Measurements from ENCODE around the gene TBC1D5. TPM values are rescaled to one million over a fixed set of nuclear protein-coding genes. Genes with fewer than 3 reads are reported as not detected.
A peak's percentile ranks its signal among the peaks of the same experiment; 100 is the strongest.

Gene TBC1D5
- total RNA-seq, 1 experiment from 2014 or later, result 181 TPM

DNA sequence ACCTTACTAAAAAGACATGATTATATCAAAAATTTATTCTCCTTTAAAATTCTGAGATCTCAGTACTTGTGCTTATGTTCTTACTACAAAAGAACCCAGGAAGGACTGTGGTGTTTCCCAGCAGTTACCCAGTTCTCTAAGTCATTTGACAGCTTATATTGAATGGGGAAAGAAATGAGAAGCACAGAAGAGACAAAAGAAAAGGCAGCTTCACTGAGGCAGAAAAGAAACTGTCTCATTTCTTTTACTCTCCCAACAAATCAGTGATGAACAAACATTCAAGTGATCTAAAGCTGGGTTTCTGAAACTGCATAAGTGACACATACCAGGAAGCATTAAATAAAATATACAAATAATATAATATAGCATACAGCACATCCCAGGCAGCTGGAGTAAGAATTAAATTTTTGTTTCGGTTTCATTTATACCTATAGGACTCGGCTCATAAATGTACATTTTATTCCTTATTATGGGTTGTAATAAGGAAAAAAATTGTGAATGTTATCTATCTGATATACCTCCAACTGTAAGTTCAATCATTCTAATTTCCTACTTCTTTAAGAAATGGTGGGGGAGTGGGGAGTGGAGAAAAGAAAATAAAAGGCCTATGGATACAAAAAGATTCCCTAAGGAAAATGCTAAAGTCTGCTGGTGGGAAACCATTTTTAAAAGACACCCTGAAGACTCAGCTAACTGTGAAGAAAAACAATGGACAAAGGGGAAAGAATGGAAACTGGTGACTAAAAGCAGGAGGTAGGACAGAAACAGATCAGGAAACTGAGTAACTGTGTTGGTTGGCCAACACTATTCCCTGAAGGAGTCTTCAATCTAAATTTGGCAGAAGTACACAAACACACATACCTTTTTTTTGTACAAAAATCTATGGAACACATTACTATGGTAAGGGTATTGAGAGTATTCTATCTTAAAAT lies 156.8 kb downstream of the TBC1D5 start:
- H3K9ac ChIP-seq (ENCODE audit: low read length), result peak overlapping the region; percentile 29; the same call in 1 of the 2 replicates
- H3K27me3 ChIP-seq (ENCODE audit: low read length), result no peaks in the 10 kb centered on the region
- H3K9me2 ChIP-seq (replicated peaks; ENCODE audit: insufficient read depth, low read length), result no peaks in the 10 kb centered on the region
- no peak overlapping the region for H2AFZ ChIP-seq (ENCODE audit: low read length)
- no peaks in the 10 kb centered on the region for H3K36me3 ChIP-seq (ENCODE audit: insufficient read depth, low read length)
- H3K9me3 ChIP-seq (ENCODE audit: low read length), result no peaks in the 10 kb centered on the region
- peak overlapping the region; percentile 23 for H3K4me3 ChIP-seq (ENCODE audit: low read length)
- H3K4me1 ChIP-seq (ENCODE audit: low read length), result peaks cover 40% of the 10 kb centered on the region
- H4K20me1 ChIP-seq (ENCODE audit: insufficient read depth, low read depth, low read length), result no peaks in the 10 kb centered on the region
- no peak for DNase-seq
- H3K27ac ChIP-seq (ENCODE audit: low read length), result peak overlapping the region; percentile 39
- peaks cover 79% of the 10 kb centered on the region for H3K79me2 ChIP-seq (ENCODE audit: low read length)
- H3K4me2 ChIP-seq (ENCODE audit: low read depth, low read length, poor library complexity, severe bottlenecking), result peak overlapping the region; percentile 56

DNA sequence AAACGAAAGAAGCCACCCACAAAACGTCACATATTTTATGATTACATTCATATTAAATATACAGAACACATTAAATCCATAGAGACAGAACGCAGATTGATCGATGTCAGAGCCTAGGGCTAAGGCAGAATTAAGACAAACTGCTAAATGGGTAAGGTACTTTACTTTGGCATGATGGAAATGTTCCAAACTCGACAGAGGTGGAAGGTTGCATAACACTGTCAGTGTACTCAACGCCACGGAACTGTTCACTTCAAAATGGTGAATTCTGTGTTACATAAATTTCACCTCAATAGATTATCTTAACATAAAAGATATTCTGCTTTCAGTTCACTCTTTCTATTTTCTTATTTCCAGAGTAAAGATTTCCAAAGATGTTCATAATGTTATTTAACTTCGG lies 158.4 kb downstream of the TBC1D5 start:
- Histone ChIP-seq H3K27me3 (ENCODE audit: low read length) (no peaks in the 10 kb centered on the region), H3K9me2 (replicated peaks; ENCODE audit: insufficient read depth, low read length) (no peaks in the 10 kb centered on the region), H2AFZ (ENCODE audit: low read length) (no peak overlapping the region), H3K79me2 (ENCODE audit: low read length) (peaks cover 78% of the 10 kb centered on the region), H3K9me3 (ENCODE audit: low read length) (no peaks in the 10 kb centered on the region), H3K4me1 (ENCODE audit: low read length) (peaks cover 56% of the 10 kb centered on the region), H3K4me3 (ENCODE audit: low read length) (no peak overlapping the region), H3K27ac (ENCODE audit: low read length) (no peak overlapping the region), H3K9ac (ENCODE audit: low read length) (no peak overlapping the region), H4K20me1 (ENCODE audit: insufficient read depth, low read depth, low read length) (no peaks in the 10 kb centered on the region), H3K36me3 (ENCODE audit: insufficient read depth, low read length) (no peaks in the 10 kb centered on the region), H3K4me2 (ENCODE audit: low read depth, low read length, poor library complexity, severe bottlenecking) (no peak overlapping the region)
- DNase-seq, result no peak

DNA sequence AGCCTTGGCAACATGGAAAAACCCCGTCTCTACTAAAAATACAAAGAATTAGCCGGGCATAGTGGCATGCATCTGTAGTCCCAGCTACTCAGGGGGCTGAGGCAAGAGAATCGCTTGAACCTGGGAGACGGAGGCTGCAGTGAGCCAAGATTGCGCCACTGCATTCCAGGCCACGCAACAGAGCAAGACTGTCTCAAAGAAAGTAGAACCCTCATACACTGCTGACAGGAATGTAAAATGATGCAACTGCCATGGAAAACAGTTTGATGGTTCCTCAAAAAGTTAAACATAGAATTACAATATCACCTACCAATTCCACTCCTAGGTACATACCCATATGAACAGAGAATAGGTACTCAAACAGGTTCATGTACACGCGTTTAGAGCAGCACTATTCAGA lies 158.9 kb downstream of the TBC1D5 start:
- H3K4me2 ChIP-seq (ENCODE audit: low read depth, low read length, poor library complexity, severe bottlenecking), result no peak overlapping the region
- H3K27ac ChIP-seq (ENCODE audit: low read length), result no peak overlapping the region
- H3K36me3 ChIP-seq (ENCODE audit: insufficient read depth, low read length), result no peaks in the 10 kb centered on the region
- no peaks in the 10 kb centered on the region for H3K9me3 ChIP-seq (ENCODE audit: low read length)
- no peaks in the 10 kb centered on the region for H3K27me3 ChIP-seq (ENCODE audit: low read length)
- DNase-seq, result no peak
- H3K4me1 ChIP-seq (ENCODE audit: low read length), result peaks cover 61% of the 10 kb centered on the region
- H3K9me2 ChIP-seq (replicated peaks; ENCODE audit: insufficient read depth, low read length), result no peaks in the 10 kb centered on the region
- no peak overlapping the region for H3K4me3 ChIP-seq (ENCODE audit: low read length)
- no peaks in the 10 kb centered on the region for H4K20me1 ChIP-seq (ENCODE audit: insufficient read depth, low read depth, low read length)
- H3K9ac ChIP-seq (ENCODE audit: low read length), result no peak overlapping the region
- peaks cover 78% of the 10 kb centered on the region for H3K79me2 ChIP-seq (ENCODE audit: low read length)
- H2AFZ ChIP-seq (ENCODE audit: low read length), result no peak overlapping the region

DNA sequence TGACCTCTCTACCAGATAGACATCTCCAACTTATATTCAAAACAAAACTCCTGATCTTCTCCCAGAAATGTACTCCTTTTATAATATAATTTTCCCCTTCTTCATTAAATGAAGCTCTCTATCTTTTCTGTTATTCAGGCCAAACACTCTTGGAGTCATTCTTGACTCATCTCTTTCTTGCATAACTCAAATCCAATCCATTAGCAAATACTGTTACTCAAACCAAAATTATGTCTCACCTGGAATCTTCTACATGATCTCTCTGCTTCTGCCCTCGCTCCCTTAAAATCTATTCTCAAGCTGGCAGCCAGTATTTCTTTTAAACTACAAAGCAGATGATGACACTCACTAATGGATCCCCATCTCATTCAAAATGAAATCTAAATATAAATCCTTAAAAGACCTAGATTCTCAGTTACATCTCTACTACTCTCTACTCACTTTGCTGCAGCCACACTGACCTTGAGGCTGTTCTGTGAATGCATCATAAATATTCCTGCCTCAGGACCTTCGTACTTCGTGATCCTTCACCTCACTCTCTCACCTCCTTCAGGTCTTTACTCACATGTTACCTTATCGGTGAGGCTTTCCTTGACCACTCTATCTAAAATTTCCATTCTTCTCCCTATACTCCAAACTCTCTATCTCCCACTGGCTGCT lies 160.9 kb downstream of the TBC1D5 start:
- no peak overlapping the region for H3K27ac ChIP-seq (ENCODE audit: low read length)
- H3K9me2 ChIP-seq (replicated peaks; ENCODE audit: insufficient read depth, low read length), result no peaks in the 10 kb centered on the region
- peaks cover 78% of the 10 kb centered on the region for H3K79me2 ChIP-seq (ENCODE audit: low read length)
- no peak for DNase-seq
- H3K27me3 ChIP-seq (ENCODE audit: low read length), result no peaks in the 10 kb centered on the region
- no peak overlapping the region for H3K4me3 ChIP-seq (ENCODE audit: low read length)
- no peak overlapping the region for H3K9ac ChIP-seq (ENCODE audit: low read length)
- H3K36me3 ChIP-seq (ENCODE audit: insufficient read depth, low read length), result no peaks in the 10 kb centered on the region
- H3K4me1 ChIP-seq (ENCODE audit: low read length), result peaks cover 52% of the 10 kb centered on the region
- H3K9me3 ChIP-seq (ENCODE audit: low read length), result no peaks in the 10 kb centered on the region
- H3K4me2 ChIP-seq (ENCODE audit: low read depth, low read length, poor library complexity, severe bottlenecking), result no peak overlapping the region
- H2AFZ ChIP-seq (ENCODE audit: low read length), result no peak overlapping the region
- H4K20me1 ChIP-seq (ENCODE audit: insufficient read depth, low read depth, low read length), result no peaks in the 10 kb centered on the region

DNA sequence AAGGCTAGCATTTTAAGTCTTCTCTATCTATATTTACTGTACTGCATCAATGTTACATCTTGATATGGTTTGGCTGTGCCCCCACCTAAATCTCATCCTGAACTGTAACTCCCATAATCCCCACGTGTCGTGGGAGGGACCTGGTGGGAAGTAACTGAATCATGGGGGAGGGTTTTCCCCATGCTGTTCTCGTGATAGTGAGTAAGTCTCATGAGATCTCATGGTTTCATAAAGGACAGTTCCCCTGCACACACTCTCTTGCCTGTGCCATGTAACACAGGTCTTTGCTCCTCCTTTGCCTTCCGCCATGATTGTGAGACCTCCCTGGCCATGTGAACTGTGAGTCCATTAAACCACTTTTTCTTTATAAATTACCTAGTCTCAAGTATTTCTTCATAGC lies 161.5 kb downstream of the TBC1D5 start:
- H3K9me3 ChIP-seq (ENCODE audit: low read length), result no peaks in the 10 kb centered on the region
- no peak for DNase-seq
- no peaks in the 10 kb centered on the region for H3K9me2 ChIP-seq (replicated peaks; ENCODE audit: insufficient read depth, low read length)
- H3K4me1 ChIP-seq (ENCODE audit: low read length), result peaks cover 46% of the 10 kb centered on the region
- no peak overlapping the region for H2AFZ ChIP-seq (ENCODE audit: low read length)
- peak overlapping the region; percentile 71 for H3K27ac ChIP-seq (ENCODE audit: low read length)
- no peaks in the 10 kb centered on the region for H3K36me3 ChIP-seq (ENCODE audit: insufficient read depth, low read length)
- no peak overlapping the region for H3K4me2 ChIP-seq (ENCODE audit: low read depth, low read length, poor library complexity, severe bottlenecking)
- peaks cover 78% of the 10 kb centered on the region for H3K79me2 ChIP-seq (ENCODE audit: low read length)
- H3K27me3 ChIP-seq (ENCODE audit: low read length), result no peaks in the 10 kb centered on the region
- H3K4me3 ChIP-seq (ENCODE audit: low read length), result no peak overlapping the region
- H3K9ac ChIP-seq (ENCODE audit: low read length), result no peak overlapping the region
- H4K20me1 ChIP-seq (ENCODE audit: insufficient read depth, low read depth, low read length), result no peaks in the 10 kb centered on the region

DNA sequence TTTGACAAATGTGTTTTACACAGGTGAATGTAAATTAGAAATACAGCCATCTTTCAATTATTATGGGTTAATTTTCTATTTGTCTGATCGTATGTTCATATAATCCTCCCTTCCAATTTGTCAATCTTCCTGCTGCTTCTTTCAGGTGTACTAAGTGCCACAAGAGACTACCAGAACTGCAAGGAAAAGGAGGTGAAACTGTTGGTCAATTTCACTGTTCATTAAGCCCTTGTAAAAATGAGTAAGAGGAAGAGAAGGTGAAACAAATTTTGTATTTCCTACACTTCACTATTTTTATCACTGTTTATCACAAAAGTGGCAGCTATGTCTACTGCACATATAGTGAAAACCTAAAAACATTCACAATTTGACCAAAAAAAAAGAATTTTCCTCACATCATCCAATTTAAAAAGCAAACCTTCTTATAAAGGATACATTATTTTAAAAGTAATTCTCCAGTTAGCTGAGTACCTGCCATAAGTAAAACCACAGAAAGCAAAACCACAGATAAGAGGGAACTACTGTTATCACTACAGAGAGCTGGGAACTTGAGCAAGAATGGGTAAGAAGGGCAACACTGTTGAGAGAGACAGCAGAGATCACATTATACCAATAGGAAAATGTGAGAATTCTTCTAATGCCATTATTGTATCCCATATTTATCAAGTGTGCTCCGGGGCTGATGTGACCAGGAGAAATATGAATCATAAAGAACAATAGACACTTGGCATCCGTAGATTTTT lies 163.0 kb downstream of the TBC1D5 start:
- Histone ChIP-seq H3K9me2 (replicated peaks; ENCODE audit: insufficient read depth, low read length) (no peaks in the 10 kb centered on the region), H3K27ac (ENCODE audit: low read length) (peak overlapping the region; percentile 71), H3K36me3 (ENCODE audit: insufficient read depth, low read length) (no peaks in the 10 kb centered on the region), H3K9me3 (ENCODE audit: low read length) (no peaks in the 10 kb centered on the region), H3K9ac (ENCODE audit: low read length) (peak overlapping the region; percentile 10), H4K20me1 (ENCODE audit: insufficient read depth, low read depth, low read length) (no peaks in the 10 kb centered on the region), H3K79me2 (ENCODE audit: low read length) (peaks cover 82% of the 10 kb centered on the region), H3K27me3 (ENCODE audit: low read length) (no peaks in the 10 kb centered on the region), H3K4me2 (ENCODE audit: low read depth, low read length, poor library complexity, severe bottlenecking) (peak overlapping the region; percentile 45), H3K4me1 (ENCODE audit: low read length) (peaks cover 50% of the 10 kb centered on the region), H2AFZ (ENCODE audit: low read length) (no peak overlapping the region), H3K4me3 (ENCODE audit: low read length) (0 out of 2 replicates have a peak overlapping the region, but pooled peaks have one; percentile 4)
- peak; percentile 67 for DNase-seq

DNA sequence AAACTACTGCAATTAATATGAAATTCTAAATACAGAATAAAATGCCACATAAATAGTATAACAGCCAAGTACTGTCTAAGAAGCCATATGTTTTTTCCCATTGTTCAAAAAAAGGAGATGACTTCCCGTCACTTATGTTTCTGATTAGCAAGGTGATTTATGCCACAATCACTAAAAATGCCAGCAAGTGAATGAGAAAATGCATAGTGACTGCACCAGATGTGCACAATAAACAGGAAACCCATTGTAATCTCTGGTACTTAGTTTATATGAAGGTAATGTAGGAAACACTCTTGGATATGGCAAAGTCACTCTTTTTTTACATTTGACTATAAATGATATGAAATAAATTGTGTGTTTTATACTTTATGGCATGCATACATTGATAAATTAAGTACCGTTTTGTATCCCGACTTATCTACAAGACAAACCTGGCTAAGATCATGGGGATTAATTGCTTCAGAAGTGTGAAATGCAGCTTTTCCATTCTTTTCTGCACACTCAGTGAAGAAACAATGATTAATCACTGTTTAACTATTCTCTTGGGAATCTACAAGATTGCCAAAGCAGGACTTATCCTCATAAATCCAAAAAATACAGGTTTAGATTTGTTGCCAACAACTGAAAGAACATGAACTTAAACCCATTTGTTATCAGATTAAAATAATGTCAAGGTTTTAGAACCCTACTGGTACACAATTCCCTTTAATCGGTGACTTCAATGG lies 164.5 kb downstream of the TBC1D5 start:
- H3K4me3 ChIP-seq (ENCODE audit: low read length), result no peak overlapping the region

More for the DNA sequence above, 164.5 kb downstream of the TBC1D5 start:
- DNase-seq, result no peak
- Histone ChIP-seq H3K9me3 (ENCODE audit: low read length) (no peaks in the 10 kb centered on the region), H3K9ac (ENCODE audit: low read length) (no peak overlapping the region), H2AFZ (ENCODE audit: low read length) (no peak overlapping the region), H3K79me2 (ENCODE audit: low read length) (peaks cover 92% of the 10 kb centered on the region), H3K36me3 (ENCODE audit: insufficient read depth, low read length) (no peaks in the 10 kb centered on the region), H3K4me1 (ENCODE audit: low read length) (peaks cover 65% of the 10 kb centered on the region), H4K20me1 (ENCODE audit: insufficient read depth, low read depth, low read length) (no peaks in the 10 kb centered on the region), H3K27ac (ENCODE audit: low read length) (no peak overlapping the region; the same call in 1 of the 2 replicates), H3K27me3 (ENCODE audit: low read length) (no peaks in the 10 kb centered on the region), H3K9me2 (replicated peaks; ENCODE audit: insufficient read depth, low read length) (no peaks in the 10 kb centered on the region), H3K4me2 (ENCODE audit: low read depth, low read length, poor library complexity, severe bottlenecking) (no peak overlapping the region)
